HepG2 (cell line): Measurements from ENCODE around the gene GMEB2. TPM values are rescaled to one million over a fixed set of nuclear protein-coding genes. Genes with fewer than 3 reads are reported as not detected.

Source experiments
- KLF15 ChIP-seq: sonication (generic); formaldehyde crosslinking; IDR thresholded peaks from 2 replicates; pipeline ENCODE4 v1.8.1; 2023; ENCODE audit warnings: borderline replicate concordance, mild to moderate bottlenecking, inconsistent platforms, missing genetic modification reagents, mixed read lengths
- NAIF1 ChIP-seq: sonication (generic); formaldehyde crosslinking; IDR thresholded peaks from 2 replicates; pipeline ENCODE4 v1.5.0; 2020; ENCODE audit warnings: mild to moderate bottlenecking, missing genetic modification reagents, borderline replicate concordance
- NR1H2 ChIP-seq: sonication (generic); formaldehyde crosslinking; IDR thresholded peaks from 2 replicates; pipeline ENCODE4 v1.8.1; 2022; ENCODE audit warnings: low read depth, missing genetic modification reagents, borderline replicate concordance
- REPIN1 ChIP-seq: sonication (generic); formaldehyde crosslinking; IDR thresholded peaks from 2 replicates; pipeline ENCODE4 v1.8.0; 2022; ENCODE audit warnings: missing genetic modification reagents, low read depth, mild to moderate bottlenecking, borderline replicate concordance
- TFDP2 ChIP-seq: sonication (generic); formaldehyde crosslinking; IDR thresholded peaks from 2 replicates; pipeline ENCODE4 v1.4.0; 2020; ENCODE audit warnings: missing genetic modification reagents
- YY1 ChIP-seq: IDR thresholded peaks from 2 replicates; pipeline ENCODE4 v1.6.1; 2011; ENCODE audit warnings: low read length, low read depth, moderate library complexity, mild to moderate bottlenecking; ENCODE audit not compliant: insufficient read depth, insufficient replicate concordance
- ZMAT3 ChIP-seq: sonication (generic); formaldehyde crosslinking; conservative IDR thresholded peaks from 2 replicates; pipeline ENCODE4 v1.7.0; 2021; ENCODE audit warnings: missing genetic modification reagents
- ZNF17 ChIP-seq: sonication (generic); formaldehyde crosslinking; IDR thresholded peaks from 2 replicates; pipeline ENCODE4 v1.5.0; 2020; ENCODE audit warnings: mild to moderate bottlenecking, missing genetic modification reagents
- ZNF260 ChIP-seq: sonication (generic); formaldehyde crosslinking; IDR thresholded peaks from 2 replicates; pipeline ENCODE4 v1.4.0; 2020; ENCODE audit warnings: missing genetic modification reagents, low read depth, mild to moderate bottlenecking, borderline replicate concordance
- ZNF34 ChIP-seq: sonication (generic); formaldehyde crosslinking; IDR thresholded peaks from 2 replicates; pipeline ENCODE4 v1.4.0; 2020; ENCODE audit warnings: mild to moderate bottlenecking, missing genetic modification reagents, borderline replicate concordance
- ZNF616 ChIP-seq: sonication (generic); formaldehyde crosslinking; IDR thresholded peaks from 2 replicates; pipeline ENCODE4 v1.5.0; 2020; ENCODE audit warnings: low read depth, mild to moderate bottlenecking, missing genetic modification reagents
- ZNF792 ChIP-seq: IDR thresholded peaks from 2 replicates; pipeline ENCODE4 v1.6.1; 2016
- ZSCAN30 ChIP-seq: sonication (generic); formaldehyde crosslinking; IDR thresholded peaks from 2 replicates; pipeline ENCODE4 v1.5.0; 2020; ENCODE audit warnings: mild to moderate bottlenecking, missing genetic modification reagents
- ZXDC ChIP-seq: sonication (generic); formaldehyde crosslinking; IDR thresholded peaks from 2 replicates; pipeline ENCODE4 v1.5.0; 2020; ENCODE audit warnings: mild to moderate bottlenecking, missing genetic modification reagents
- polyA plus RNA-seq, 8 experiments: library from polyadenylated mRNA; depleted of rRNA in 3 of 8; stranded (reverse) in 7 of 8; unstranded in 1 of 8; fragments of >200 nt; fragmentation: Illumina TruSeq in 4 of 8; extraction: Trizol in 4 of 8; gene quantifications; 2 replicates each; pipeline versions ENCODE4 v1.2.1 to v1.2.3, GENCODE V29; 2011 to 2016; ENCODE audit warnings: low read depth in 4 of 8, missing spikeins in 1 of 8, mixed read lengths in 1 of 8; ENCODE audit not compliant: insufficient read depth in 1 of 8
- total RNA-seq, 5 experiments: library from RNA; depleted of rRNA; stranded (reverse); fragments of >200 nt; fragmentation: Illumina TruSeq; extraction: Trizol; gene quantifications; 2 replicates each; pipeline ENCODE4 v1.2.3, GENCODE V29; 2016; ENCODE audit warnings: low read depth in 1 of 5
- TF ChIP-seq, protein P1 (sequence below): sonication (generic); formaldehyde crosslinking; IDR thresholded peaks from 2 replicates; pipeline ENCODE4 v1.4.0; 2020; ENCODE audit warnings: missing genetic modification reagents, low read depth, mild to moderate bottlenecking, borderline replicate concordance
- TF ChIP-seq, protein P2 (sequence below): sonication (generic); formaldehyde crosslinking; IDR thresholded peaks from 2 replicates; pipeline ENCODE4 v1.5.0; 2020; ENCODE audit warnings: mild to moderate bottlenecking, missing genetic modification reagents
- TF ChIP-seq, protein P3 (sequence below): sonication (generic); formaldehyde crosslinking; IDR thresholded peaks from 2 replicates; pipeline ENCODE4 v1.4.0; 2020; ENCODE audit warnings: missing genetic modification reagents

The GMEB2 gene
- total and polyA plus RNA-seq, 2 of the 13 experiments (the other 11 are each of a cell fraction or from before 2014, with no cell fraction given), result 10.6 to 12.4 TPM

DNA sequence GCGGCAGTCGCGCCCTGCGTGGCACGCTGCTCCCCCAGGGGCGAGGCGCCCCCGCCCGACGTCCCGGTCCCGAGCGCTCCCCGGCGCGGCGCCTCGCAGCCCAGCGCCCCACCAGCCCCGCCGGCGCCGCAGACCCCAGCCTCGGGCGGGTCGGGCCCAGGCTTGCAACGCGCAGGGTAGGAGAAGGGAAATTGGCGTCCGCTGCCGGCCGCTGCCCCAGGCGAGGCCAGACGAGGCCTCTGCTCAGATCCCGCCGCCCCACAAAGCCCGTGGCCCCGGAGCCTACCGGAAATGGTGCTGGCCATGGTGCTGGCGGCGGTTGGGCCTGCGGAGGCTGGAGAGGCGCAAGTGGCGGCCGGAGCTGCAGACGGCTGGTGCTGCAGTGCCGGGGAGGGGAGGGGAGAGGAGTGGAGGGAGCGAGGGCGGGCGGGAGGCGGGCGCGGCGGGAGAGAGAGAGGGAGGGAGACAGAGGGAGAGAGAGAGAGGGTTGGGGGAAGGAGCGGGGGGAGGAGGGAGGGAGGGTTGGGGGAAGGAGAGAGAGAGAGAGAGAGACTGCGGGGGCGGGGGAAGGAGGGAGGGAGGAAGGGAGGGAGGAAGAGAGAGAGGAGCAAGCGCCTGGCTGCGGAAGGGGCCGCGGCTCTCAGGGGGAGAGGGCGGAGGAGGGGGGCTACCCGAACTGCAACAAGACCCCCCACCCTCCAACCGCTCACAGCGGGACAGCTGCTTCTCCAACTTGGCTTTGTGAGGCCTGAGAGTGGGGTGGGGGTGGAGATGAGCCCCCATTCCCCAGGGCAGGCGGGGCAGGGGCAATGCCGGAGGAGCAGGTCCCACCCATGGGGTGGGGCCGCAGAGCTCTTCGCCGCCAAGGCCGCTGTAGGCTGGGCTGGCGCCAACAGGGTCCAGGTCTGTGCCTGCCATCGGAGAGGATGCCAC lies 26.4 kb upstream of the GMEB2 start, which contains the start of gene STMN3 (continued):
- TF ChIP-seq, protein P1, sequence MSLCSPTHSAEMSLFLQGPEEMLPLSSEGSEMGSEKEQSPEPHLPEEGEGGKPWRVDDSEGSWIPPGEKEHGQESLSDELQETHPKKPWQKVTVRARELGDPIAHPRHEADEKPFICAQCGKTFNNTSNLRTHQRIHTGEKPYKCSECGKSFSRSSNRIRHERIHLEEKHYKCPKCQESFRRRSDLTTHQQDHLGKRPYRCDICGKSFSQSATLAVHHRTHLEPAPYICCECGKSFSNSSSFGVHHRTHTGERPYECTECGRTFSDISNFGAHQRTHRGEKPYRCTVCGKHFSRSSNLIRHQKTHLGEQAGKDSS (CRISPR knock-in tag), result peak; percentile 97
- TF ChIP-seq ZMAT3 (CRISPR knock-in tag), result peak; percentile 100
- TF ChIP-seq ZNF34 (CRISPR knock-in tag), result peak; percentile 88; the same call in 1 of the 2 replicates
- TF ChIP-seq ZNF792 (CRISPR knock-in tag), result peak; percentile 99
- no peak; the same call in 1 of the 2 replicates for TF ChIP-seq ZXDC (CRISPR knock-in tag)
- TF ChIP-seq YY1, result peak; percentile 72
- TF ChIP-seq NAIF1, result peak; percentile 60; the same call in 1 of the 2 replicates
- TF ChIP-seq ZNF616 (CRISPR knock-in tag), result peak; percentile 87; the same call in 1 of the 2 replicates
- no peak for TF ChIP-seq ZNF260
- peak; percentile 97 for TF ChIP-seq NR1H2 (CRISPR knock-in tag)
- TF ChIP-seq, protein P2, sequence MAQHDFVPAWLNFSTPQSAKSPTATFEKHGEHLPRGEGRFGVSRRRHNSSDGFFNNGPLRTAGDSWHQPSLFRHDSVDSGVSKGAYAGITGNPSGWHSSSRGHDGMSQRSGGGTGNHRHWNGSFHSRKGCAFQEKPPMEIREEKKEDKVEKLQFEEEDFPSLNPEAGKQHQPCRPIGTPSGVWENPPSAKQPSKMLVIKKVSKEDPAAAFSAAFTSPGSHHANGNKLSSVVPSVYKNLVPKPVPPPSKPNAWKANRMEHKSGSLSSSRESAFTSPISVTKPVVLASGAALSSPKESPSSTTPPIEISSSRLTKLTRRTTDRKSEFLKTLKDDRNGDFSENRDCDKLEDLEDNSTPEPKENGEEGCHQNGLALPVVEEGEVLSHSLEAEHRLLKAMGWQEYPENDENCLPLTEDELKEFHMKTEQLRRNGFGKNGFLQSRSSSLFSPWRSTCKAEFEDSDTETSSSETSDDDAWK (CRISPR knock-in tag), result no peak
- TF ChIP-seq, protein P3, sequence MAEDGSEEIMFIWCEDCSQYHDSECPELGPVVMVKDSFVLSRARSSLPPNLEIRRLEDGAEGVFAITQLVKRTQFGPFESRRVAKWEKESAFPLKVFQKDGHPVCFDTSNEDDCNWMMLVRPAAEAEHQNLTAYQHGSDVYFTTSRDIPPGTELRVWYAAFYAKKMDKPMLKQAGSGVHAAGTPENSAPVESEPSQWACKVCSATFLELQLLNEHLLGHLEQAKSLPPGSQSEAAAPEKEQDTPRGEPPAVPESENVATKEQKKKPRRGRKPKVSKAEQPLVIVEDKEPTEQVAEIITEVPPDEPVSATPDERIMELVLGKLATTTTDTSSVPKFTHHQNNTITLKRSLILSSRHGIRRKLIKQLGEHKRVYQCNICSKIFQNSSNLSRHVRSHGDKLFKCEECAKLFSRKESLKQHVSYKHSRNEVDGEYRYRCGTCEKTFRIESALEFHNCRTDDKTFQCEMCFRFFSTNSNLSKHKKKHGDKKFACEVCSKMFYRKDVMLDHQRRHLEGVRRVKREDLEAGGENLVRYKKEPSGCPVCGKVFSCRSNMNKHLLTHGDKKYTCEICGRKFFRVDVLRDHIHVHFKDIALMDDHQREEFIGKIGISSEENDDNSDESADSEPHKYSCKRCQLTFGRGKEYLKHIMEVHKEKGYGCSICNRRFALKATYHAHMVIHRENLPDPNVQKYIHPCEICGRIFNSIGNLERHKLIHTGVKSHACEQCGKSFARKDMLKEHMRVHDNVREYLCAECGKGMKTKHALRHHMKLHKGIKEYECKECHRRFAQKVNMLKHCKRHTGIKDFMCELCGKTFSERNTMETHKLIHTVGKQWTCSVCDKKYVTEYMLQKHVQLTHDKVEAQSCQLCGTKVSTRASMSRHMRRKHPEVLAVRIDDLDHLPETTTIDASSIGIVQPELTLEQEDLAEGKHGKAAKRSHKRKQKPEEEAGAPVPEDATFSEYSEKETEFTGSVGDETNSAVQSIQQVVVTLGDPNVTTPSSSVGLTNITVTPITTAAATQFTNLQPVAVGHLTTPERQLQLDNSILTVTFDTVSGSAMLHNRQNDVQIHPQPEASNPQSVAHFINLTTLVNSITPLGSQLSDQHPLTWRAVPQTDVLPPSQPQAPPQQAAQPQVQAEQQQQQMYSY, result 0 out of 2 replicates have a peak, but pooled peaks have one; percentile 53
- TF ChIP-seq TFDP2 (CRISPR knock-in tag), result peak; percentile 85
- TF ChIP-seq ZSCAN30, result peak; percentile 92
- TF ChIP-seq REPIN1 (CRISPR knock-in tag), result peak; percentile 91
- peak; percentile 98 for TF ChIP-seq KLF15 (CRISPR knock-in tag)
- no peak for TF ChIP-seq ZNF17
